Stimulated activated CD8-positive, alpha-beta memory T cell treated with anti-CD3 and anti-CD28 coated beads, Interleukin-4, amount 100 ng/mL, for 1 hour (primary cell): ENCODE results near the gene RNF19B.
"Not testable (repeated sequence)": the region's sequence is repeated elsewhere in the genome, so short reads cannot be mapped to it uniquely, and the experiment has no call there.

Experiments
- DNase-seq, 2 donors: peaks; one replicate each; pipeline ENCODE4 v3.0.0-alpha.2; 2020; ENCODE audit warnings: low read depth in 2 of 2, low spot score in 1 of 2

RNF19B gene

GRCh38 chr1:32964461-32965250 is at the start of gene RNF19B:
RNF19B (minus strand) TSS chr1:32964809; CDS start chr1:32964685, 124 bp downstream.
- DNase-seq = peak; percentile 89 to 90

- no peak for DNase-seq
Measured at GRCh38 chr1:33013791-33014190, 49.2 kb upstream of the RNF19B start.

GRCh38 chr1:33012165-33012564 is 47.6 kb upstream of the RNF19B start:
- no peak for DNase-seq

- DNase-seq = no peak
Measured at GRCh38 chr1:33010932-33011731, 46.5 kb upstream of the RNF19B start.

- DNase-seq = no peak
Measured at GRCh38 chr1:33009561-33009960, 45.0 kb upstream of the RNF19B start.

DNA sequence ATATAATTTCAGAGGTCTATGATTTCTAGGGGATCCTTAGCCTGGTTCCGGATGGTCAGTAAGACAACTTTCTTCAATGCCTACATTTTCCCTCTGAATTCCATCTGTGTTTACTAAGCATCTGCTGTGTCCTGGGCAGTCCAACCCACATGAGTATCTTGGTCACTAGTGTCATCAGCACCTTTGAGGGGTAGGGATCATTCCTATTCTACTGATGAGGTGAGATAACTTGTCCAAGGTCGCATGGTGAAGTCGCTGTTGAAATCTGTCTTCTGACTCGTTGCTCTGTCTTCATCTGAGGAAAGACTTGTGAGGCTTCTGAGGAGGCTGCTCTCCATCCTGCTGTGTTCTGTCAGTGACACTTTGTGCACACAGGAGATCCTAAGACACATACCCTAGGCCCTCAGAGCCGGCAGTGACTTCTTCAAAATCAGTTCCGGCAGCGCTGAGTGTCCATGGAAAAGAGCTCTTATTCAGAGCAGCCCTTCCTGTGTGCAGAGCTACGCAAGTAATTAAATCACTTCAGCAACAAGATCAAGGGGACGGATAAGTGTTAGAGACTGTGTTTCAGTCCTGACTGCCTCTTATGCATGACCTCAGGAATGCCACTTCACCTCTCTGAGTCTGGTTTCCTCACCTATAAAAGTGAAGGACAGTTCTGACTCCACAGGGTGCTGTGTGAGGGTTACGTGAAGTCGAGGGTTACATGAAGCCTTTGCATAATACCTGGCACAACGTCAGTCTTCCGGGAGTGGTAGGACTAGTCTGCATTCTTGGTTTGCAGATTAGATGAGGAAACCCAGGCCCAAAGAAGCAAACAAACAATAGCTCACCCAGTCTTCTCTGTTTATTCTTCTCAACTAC is 43.7 kb upstream of the RNF19B start:
- no peak for DNase-seq

DNA sequence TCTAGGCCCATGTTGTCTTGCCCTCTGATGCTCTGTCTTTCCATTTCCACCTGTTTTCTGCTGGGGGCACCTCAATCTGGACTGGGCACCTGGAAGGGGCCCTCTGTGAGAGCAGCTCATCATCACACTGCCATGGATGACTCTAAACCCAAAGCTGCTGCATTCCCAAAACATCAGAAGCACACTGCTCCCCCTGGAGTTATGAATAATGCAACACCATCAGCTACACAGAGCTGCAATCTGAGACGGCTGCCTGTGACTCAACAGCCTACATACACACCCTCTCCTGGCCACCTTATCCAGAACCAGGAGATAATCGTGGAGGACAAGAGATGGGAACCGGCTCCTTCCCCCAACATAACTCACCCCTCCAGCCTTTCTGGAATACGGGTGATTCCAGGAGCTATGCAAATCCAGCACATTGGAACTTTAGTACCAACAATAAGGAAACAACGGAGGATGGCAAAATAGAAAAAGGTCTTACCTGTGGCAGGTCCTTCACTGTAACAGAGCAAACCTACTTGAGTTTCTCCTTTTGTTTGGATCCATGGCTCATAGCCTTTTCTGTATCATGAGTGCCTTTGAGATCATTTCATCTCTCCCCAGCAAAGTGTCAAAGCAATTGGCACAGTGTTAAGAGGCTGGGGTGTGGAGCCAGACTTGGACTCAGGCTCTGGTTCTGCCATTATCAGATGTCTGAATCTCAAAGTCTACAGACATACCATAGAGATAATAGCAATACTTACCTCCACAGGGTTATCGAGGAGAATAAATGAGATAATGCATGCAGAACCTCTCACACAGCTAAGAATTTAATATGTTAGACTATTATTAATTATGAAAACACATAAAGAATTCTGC is 42.8 kb upstream of the RNF19B start:
- no peak for DNase-seq

DNA sequence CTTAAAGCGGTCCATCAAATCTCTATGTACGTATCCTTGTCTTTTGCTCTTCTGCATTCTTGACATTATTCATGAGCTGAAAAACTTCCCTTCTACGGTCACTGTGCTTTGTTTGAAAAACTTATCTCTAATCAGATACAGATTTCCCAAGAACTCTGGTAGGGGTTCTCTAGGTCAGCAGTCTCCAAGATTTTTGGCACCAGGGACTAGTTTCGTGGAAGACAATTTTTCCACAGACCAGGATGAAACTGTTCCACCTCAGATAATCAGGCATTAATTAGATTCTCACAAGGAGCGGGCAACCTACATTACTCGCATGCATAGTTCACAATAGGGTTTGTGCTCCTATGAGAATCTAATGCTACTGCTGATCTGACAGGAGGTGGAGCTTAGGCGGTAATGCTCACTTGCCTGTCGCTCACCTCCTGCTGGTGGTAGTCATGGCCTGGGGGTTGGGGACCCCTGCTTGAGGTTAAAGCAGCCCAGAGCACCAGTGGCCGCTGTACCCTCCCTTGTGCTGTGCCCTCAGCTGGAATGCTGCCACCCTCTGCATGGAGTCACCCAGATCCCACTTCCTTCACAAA is 41.3 kb upstream of the RNF19B start:
- DNase-seq = no peak

DNA sequence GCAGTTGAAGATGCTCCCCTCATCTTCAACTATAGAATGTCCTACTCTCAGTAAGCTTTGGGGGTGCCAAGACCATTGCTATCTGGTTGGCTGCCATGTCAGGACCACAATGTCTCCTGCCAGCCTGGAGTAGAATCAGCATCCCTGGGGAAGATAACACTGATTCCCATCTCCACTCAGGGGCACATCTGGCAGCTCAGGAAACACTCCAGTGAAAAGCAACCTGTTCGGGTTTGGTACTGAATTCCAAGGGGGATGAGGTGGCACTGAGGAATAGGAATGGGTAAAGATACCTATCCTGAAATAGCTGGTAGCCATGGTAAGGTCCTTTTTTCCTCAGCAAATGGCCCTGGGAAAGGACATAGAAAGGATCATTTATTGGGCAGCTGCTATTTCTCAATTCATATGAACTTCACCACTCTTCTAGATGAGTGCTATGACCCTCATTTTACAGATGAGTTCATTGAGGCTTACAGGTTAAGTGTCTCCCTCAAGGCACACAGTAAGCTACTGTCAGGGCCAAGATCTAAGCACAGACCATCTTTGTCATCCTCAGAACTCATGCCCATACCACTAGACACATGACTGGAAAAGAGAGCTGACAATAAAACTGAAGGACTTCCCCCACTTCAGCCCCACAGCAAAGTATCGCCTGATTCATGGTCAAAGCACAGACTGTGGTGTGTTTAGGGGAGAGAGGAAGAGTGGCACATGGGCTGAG is 40.7 kb upstream of the RNF19B start:
- no peak for DNase-seq

DNA sequence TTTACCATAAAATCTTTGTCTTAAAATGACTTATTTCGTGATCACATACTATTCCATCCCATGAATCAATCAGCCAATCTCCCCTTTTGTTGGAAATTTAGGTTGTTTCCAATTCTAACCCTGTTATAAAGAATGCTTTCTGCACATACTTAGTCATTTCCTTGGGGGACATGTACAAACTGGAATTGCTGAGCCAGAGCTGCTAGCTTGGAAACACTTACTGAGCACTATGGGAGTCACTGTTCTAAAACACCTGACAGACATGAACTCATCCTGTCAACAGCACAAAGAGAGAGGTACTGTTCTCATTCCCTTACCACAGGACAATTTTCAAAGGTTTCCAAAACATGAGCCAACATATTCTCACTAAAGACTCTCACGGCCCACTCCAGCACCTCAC is 40.0 kb upstream of the RNF19B start:
- DNase-seq = no peak

DNA sequence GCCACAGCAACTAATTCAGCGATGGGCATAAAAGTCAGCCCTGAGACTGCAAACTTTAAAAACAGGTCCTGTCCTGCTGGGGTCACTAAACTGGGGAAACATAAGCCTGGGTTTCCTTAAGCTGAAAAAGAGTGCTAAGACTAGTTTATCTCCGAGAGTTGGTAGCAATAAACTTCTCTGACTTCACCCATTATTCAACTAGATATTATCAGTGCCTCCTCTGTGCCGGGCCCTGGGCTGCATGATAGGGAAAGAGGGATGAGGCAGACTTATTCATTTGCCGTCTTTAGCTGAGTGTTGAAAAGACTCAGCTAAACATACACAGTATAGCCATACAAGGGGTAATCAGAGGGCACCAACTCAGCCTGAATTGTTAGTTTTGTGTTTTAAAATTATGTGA is 39.0 kb upstream of the RNF19B start:
- DNase-seq = no peak

GRCh38 chr1:33002006-33002405 is 37.4 kb upstream of the RNF19B start:
- no peak for DNase-seq

DNA sequence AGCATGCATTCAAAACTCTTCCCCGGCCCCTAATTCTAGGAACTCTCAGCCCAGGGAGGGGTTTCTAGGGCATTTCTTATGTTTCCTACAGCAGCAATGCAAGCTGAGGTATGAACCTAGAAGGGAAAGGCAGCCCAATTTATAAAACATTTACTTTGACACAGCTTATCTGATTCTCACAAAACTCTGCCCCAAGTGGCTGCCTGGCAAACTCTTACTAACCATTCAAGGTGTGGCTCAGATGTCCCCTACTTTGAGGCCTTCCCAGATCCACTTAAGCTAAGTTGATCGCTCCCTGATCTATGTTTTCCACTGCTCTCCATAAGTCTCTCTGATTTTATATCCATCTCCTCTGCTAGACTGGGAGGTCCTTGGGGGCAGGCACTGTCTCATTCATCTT is 36.7 kb upstream of the RNF19B start:
- no peak for DNase-seq

DNA sequence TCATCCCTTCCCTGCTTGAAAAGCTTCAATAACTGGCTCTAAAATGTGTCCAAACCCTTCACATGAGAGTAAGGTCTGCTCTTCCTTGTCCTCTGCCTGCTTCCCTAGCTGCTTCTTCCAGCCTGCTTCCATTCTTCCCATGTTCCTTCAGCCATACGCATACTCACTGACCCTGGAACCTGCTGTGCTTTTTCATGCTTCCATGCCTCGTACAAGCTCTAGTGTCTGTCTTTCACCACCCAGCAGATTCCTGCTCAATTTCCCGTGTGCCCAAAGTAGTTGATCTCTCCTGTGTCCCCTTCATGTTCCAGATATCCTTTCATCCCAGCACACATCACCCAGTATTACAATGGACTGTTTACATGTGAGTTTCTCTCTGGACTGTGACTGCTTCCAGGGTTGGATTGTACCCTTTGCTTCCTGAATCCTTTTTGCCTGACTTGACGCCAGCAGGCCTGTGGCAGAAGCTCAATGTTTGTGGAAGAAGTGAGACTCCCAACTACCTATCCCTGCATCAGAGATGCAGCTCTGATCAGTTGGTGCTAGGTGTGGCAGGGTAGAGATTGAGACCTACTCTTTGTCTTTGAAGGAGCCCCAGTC is 35.9 kb upstream of the RNF19B start:
- DNase-seq = no peak

- DNase-seq = no peak
Measured at GRCh38 chr1:32998997-32999396, 34.4 kb upstream of the RNF19B start.

DNA sequence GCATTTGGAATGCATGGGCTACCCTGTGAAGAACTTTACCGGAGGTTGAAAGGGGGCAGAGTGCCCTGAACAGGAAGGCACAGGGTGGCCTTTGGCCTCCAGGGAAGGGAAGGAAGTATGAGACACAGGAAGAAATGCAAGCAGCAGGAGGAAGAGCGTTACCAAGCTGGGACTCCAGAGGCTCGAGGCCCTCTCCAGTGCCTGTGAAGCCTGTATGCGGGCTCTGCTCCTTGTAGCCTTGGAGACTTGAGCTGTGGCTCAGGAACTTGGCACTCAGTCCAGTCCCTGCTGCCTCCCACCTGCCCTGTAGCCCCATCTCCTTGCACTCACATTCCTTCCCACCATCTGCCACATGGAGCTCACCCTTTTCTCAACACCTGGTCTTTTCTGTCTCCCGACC is 33.5 kb upstream of the RNF19B start:
- no peak for DNase-seq

DNA sequence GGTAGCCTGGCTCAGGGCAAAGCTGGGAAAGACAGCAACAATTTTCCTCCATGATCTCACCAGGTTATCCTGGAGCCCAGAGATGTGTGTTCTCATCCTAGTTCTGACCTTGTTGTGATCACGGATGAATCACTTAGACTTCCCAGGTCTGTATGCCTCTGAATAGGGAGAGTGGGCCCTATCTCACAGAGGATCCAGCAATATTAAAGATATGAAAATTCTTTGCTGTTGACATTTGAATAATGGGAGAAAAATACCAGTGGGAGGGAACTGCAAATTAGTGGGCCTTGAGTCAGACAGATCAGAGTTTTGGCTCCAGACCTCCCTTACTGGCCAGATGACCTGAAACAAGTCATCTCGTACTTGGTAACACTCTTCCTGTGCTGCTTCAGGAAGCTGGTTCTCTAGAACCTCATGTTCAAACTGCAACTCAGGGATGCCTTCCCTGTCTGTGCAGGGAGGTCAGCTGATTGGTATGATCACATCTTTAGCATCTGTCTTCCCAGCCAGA is 32.8 kb upstream of the RNF19B start:
- DNase-seq = no peak

- not testable (repeated sequence) for DNase-seq
Measured at GRCh38 chr1:32993324-32993636, 28.7 kb upstream of the RNF19B start.
